ENCODE results near the gene P3R3URF. TPM values are rescaled to one million over a fixed set of nuclear protein-coding genes. Genes with fewer than 3 reads are reported as not detected.

P3R3URF gene
- total and polyA plus RNA-seq, 4 donors = not detected

- WGBS = under 1% methylated on average over 55 of the region's 55 CpGs
- peaks cover 0 to 4% (median 0%) of the 10 kb centered on the region in 4 donors for H3K27me3 ChIP-seq (ENCODE audit: control insufficient read depth in 4 of 4, insufficient read depth in 4 of 4, low read length in 3 of 4)
Observed at GRCh38 chr1:46132529-46133180, 43.6 kb downstream of the P3R3URF start, which contains the start of gene PIK3R3. TSS of gene PIK3R3 (minus strand) at chr1:46132629. CDS start at chr1:46131952, 677 bp downstream.

More at GRCh38 chr1:46132529-46133180, 43.6 kb downstream of the P3R3URF start, which contains the start of gene PIK3R3:
- peaks cover 4 to 27% (median 12%) of the 10 kb centered on the region in 4 donors for H3K4me1 ChIP-seq (ENCODE audit: control insufficient read depth in 4 of 4, insufficient read depth in 4 of 4, low read length in 3 of 4)
- H3K4me3 ChIP-seq (ENCODE audit: low read depth in 1 of 3, low read length in 3 of 3) = peak within 1 kb of the TSS; percentile 68 to 87 (median 82)
- no peaks in the 10 kb centered on the region for H3K36me3 ChIP-seq (ENCODE audit: control insufficient read depth in 4 of 4, insufficient read depth in 3 of 4, low read depth in 1 of 4, low read length in 3 of 4)
- peak; percentile 94 for DNase-seq (ENCODE audit: low spot score)
- peak within 1 kb of the TSS; percentile 21 to 56 for H3K9ac ChIP-seq (ENCODE audit: low read depth in 1 of 2, low read length in 2 of 2)
- peak within 1 kb of the TSS; percentile 76 to 78 for H3K27ac ChIP-seq (ENCODE audit: low read depth in 1 of 2, low read length in 2 of 2)
- TF ChIP-seq, protein P1, sequence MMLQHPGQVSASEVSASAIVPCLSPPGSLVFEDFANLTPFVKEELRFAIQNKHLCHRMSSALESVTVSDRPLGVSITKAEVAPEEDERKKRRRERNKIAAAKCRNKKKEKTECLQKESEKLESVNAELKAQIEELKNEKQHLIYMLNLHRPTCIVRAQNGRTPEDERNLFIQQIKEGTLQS (IDR thresholded peaks at IDR 0.05) = no peak
- TF ChIP-seq JUND (IDR thresholded peaks at IDR 0.05) (peak in 1 of 2 donors; percentile 46), HNF4G (IDR thresholded peaks at IDR 0.05) (no peak), EGR1 (IDR thresholded peaks at IDR 0.05; ENCODE audit: low read depth in 2 of 2) (peak; percentile 14 to 44), CTCF (IDR thresholded peaks at IDR 0.05; ENCODE audit: low read depth, low read length, missing input control) (no peak), TAF1 (conservative IDR thresholded peaks at IDR 0.05) (peak; percentile 91), GABPA (IDR thresholded peaks at IDR 0.05 in 1 of 2, conservative IDR thresholded peaks at IDR 0.05 in 1 of 2) (peak in 1 of 2 donors; percentile 34), SP1 (IDR thresholded peaks at IDR 0.05) (peak; percentile 81), HNF4A (conservative IDR thresholded peaks at IDR 0.05) (peak in 1 of 2 donors; percentile 47), FOXA2 (IDR thresholded peaks at IDR 0.05) (no peak), MAX (IDR thresholded peaks at IDR 0.05) (peak; percentile 88), YY1 (IDR thresholded peaks at IDR 0.05) (peak; percentile 88), RXRA (IDR thresholded peaks at IDR 0.05) (peak in 1 of 2 donors; percentile 38)
- TF ChIP-seq, protein P2, sequence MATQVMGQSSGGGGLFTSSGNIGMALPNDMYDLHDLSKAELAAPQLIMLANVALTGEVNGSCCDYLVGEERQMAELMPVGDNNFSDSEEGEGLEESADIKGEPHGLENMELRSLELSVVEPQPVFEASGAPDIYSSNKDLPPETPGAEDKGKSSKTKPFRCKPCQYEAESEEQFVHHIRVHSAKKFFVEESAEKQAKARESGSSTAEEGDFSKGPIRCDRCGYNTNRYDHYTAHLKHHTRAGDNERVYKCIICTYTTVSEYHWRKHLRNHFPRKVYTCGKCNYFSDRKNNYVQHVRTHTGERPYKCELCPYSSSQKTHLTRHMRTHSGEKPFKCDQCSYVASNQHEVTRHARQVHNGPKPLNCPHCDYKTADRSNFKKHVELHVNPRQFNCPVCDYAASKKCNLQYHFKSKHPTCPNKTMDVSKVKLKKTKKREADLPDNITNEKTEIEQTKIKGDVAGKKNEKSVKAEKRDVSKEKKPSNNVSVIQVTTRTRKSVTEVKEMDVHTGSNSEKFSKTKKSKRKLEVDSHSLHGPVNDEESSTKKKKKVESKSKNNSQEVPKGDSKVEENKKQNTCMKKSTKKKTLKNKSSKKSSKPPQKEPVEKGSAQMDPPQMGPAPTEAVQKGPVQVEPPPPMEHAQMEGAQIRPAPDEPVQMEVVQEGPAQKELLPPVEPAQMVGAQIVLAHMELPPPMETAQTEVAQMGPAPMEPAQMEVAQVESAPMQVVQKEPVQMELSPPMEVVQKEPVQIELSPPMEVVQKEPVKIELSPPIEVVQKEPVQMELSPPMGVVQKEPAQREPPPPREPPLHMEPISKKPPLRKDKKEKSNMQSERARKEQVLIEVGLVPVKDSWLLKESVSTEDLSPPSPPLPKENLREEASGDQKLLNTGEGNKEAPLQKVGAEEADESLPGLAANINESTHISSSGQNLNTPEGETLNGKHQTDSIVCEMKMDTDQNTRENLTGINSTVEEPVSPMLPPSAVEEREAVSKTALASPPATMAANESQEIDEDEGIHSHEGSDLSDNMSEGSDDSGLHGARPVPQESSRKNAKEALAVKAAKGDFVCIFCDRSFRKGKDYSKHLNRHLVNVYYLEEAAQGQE (IDR thresholded peaks at IDR 0.05) = peak; percentile 65
- H3K9me3 ChIP-seq (ENCODE audit: control insufficient read depth in 4 of 4, low read length in 3 of 4) = no peaks in the 10 kb centered on the region
